Glutamatergic neuron (in vitro differentiated cells): ENCODE measurements around the gene OR8D1. TPM values are rescaled to one million over a fixed set of nuclear protein-coding genes. Genes with fewer than 3 reads are reported as not detected.

Source experiments
- DNase-seq: peaks from one replicate; pipeline ENCODE4 v3.0.0; 2022
- H3K27ac Mint-ChIP-seq: one replicate; pipeline ENCODE4 v1.8.0; 2020; ENCODE audit warnings: mild to moderate bottlenecking, mixed read lengths, inconsistent platforms; ENCODE audit not compliant: unreplicated experiment
- H3K27me3 Mint-ChIP-seq: one replicate; pipeline ENCODE4 v1.8.0; 2020; ENCODE audit warnings: mild to moderate bottlenecking, moderate library complexity, mixed read lengths, inconsistent platforms; ENCODE audit not compliant: unreplicated experiment
- H3K36me3 Mint-ChIP-seq: one replicate; pipeline ENCODE4 v1.8.0; 2020; ENCODE audit warnings: mild to moderate bottlenecking, mixed read lengths, inconsistent platforms; ENCODE audit not compliant: unreplicated experiment
- H3K4me1 Mint-ChIP-seq: one replicate; pipeline ENCODE4 v1.8.0; 2020; ENCODE audit warnings: mild to moderate bottlenecking, low read depth, mixed read lengths, inconsistent platforms; ENCODE audit not compliant: unreplicated experiment
- H3K4me3 Mint-ChIP-seq: one replicate; pipeline ENCODE4 v1.8.0; 2020; ENCODE audit warnings: mild to moderate bottlenecking, mixed read lengths, inconsistent platforms; ENCODE audit not compliant: unreplicated experiment
- H3K9me3 Mint-ChIP-seq: one replicate; pipeline ENCODE4 v1.8.0; 2020; ENCODE audit warnings: mild to moderate bottlenecking, moderate library complexity, mixed read lengths, inconsistent platforms; ENCODE audit not compliant: unreplicated experiment
- total RNA-seq: library from RNA; stranded (reverse); fragmentation: NEBNext Ultra II Directional; extraction: Animal tissue kit (Norgen Biotek cat#: 25700); gene quantifications from one replicate; pipeline ENCODE4 v1.2.1, GENCODE V29; 2021; ENCODE audit not compliant: unreplicated experiment
- TF ChIP-seq, protein P1 (sequence below): fragments of 200-600 bp; sonication (generic); IDR thresholded peaks from one replicate; pipeline ENCODE4 v1.5.0; 2021; ENCODE audit not compliant: partially characterized antibody, unreplicated experiment

OR8D1 gene
- total RNA-seq, 1 donor from 2014 or later = not detected

DNA sequence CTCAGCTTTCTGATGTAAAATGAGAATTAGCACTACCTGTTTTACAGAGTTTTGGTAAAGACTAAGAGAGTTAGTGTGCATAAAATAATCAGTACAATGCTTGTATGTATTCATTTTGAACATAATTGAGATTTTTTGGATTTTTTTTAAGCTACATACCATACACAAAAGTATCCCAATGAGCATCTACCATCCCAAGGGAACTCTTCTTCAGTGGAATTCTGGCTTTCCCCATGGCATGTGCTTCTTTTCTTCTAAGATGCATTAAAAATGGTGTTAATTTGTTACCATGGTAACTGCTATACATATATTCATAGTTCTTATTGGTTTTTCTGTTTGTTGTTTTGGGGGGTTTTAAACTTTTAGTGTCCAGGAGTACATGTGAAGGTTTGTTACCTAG is 17.7 kb downstream of the OR8D1 start:
- H3K27ac Mint-ChIP-seq = no peak overlapping the region
- no peaks in the 10 kb centered on the region for H3K27me3 Mint-ChIP-seq
- H3K36me3 Mint-ChIP-seq = no peaks in the 10 kb centered on the region
- TF ChIP-seq, protein P1, sequence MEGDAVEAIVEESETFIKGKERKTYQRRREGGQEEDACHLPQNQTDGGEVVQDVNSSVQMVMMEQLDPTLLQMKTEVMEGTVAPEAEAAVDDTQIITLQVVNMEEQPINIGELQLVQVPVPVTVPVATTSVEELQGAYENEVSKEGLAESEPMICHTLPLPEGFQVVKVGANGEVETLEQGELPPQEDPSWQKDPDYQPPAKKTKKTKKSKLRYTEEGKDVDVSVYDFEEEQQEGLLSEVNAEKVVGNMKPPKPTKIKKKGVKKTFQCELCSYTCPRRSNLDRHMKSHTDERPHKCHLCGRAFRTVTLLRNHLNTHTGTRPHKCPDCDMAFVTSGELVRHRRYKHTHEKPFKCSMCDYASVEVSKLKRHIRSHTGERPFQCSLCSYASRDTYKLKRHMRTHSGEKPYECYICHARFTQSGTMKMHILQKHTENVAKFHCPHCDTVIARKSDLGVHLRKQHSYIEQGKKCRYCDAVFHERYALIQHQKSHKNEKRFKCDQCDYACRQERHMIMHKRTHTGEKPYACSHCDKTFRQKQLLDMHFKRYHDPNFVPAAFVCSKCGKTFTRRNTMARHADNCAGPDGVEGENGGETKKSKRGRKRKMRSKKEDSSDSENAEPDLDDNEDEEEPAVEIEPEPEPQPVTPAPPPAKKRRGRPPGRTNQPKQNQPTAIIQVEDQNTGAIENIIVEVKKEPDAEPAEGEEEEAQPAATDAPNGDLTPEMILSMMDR = no peak
- H3K4me3 Mint-ChIP-seq = no peak overlapping the region
- H3K9me3 Mint-ChIP-seq = peaks cover 1% of the 10 kb centered on the region
- DNase-seq = no peak
- no peaks in the 10 kb centered on the region for H3K4me1 Mint-ChIP-seq

DNA sequence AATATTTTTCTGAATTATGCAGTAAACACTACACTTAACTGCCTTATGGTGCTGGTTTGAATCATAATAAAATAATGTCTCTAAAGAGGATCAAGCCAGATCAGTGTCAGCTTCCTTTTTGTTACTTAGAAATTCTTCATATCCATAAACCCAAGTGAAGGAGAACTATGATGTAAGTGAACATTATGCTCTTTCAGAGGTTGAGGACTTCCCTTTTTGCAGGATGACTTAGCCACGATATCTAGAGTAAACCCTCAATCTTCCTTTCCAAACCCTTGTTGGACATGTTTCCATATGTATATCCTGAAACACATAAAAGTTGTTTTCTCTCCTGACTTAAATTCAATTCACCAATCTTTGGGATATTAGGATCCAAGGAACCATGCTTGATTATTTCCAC is 19.1 kb downstream of the OR8D1 start:
- H3K27me3 Mint-ChIP-seq = no peaks in the 10 kb centered on the region
- no peak overlapping the region for H3K27ac Mint-ChIP-seq
- peaks cover 1% of the 10 kb centered on the region for H3K9me3 Mint-ChIP-seq
- no peak overlapping the region for H3K4me3 Mint-ChIP-seq
- no peaks in the 10 kb centered on the region for H3K36me3 Mint-ChIP-seq
- TF ChIP-seq, protein P1 = no peak
- no peaks in the 10 kb centered on the region for H3K4me1 Mint-ChIP-seq
- no peak for DNase-seq

DNA sequence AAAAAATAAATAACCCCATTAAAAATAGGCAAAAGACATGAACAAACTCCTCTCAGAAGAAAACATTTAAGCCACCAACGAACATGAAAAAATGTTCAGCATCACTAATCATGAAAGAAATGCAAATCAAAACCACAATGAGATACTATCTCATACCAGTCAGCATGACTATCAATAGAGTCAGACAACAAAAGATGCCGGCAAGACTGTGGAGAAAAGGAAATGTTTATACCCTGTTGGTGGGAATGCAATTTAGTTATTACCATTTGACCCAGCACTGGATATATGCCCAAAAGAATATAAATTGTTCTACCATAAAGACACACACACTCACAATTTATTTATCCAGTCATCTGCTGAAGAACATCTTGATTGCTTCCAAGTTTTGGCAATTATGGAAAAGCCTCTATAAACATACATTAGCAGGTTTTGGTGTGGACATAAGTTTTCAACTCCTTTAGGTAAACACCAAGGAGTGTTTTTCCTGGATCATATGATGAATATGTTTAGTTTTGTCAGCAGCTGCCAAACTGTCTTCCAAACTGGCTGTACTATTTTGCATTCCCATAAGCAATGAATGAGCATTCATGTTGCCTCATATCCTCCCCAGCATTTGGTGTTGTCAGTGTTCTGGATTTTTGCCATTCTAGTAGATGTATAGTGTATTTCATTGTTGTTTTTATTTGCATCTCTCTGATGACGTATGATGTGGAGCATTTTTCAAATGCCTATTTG is 28.0 kb downstream of the OR8D1 start:
- DNase-seq = no peak
- TF ChIP-seq, protein P1 = no peak

DNA sequence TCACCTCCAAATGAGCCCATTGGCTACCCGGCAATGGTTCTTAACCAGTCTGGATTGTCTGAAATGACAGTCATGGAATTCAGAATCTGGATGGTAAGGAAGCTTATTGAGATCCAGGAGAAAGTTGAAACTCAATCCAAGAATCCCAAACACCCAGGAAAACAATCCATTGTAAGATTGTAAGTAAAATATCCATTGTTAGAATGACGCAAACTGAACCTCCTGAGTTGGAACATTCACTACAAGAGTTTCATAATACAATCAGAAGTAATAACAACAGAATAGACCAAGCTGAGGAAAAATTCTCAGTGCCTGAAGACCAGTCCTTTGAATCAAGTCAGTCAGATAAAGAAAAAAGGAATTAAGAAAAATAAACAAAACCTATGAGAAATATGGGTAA is 35.5 kb downstream of the OR8D1 start:
- DNase-seq = no peak
- Mint-ChIP-seq H3K9me3 (peaks cover 4% of the 10 kb centered on the region), H3K4me3 (no peak overlapping the region), H3K27ac (no peak overlapping the region), H3K4me1 (no peaks in the 10 kb centered on the region), H3K36me3 (no peaks in the 10 kb centered on the region), H3K27me3 (peaks cover 3% of the 10 kb centered on the region)
- TF ChIP-seq, protein P1 = no peak

More for the DNA sequence above, 28.0 kb downstream of the OR8D1 start:
- Mint-ChIP-seq H3K27ac (no peak overlapping the region), H3K4me3 (no peak overlapping the region), H3K36me3 (no peaks in the 10 kb centered on the region), H3K27me3 (no peaks in the 10 kb centered on the region), H3K4me1 (no peaks in the 10 kb centered on the region), H3K9me3 (peaks cover 12% of the 10 kb centered on the region)

DNA sequence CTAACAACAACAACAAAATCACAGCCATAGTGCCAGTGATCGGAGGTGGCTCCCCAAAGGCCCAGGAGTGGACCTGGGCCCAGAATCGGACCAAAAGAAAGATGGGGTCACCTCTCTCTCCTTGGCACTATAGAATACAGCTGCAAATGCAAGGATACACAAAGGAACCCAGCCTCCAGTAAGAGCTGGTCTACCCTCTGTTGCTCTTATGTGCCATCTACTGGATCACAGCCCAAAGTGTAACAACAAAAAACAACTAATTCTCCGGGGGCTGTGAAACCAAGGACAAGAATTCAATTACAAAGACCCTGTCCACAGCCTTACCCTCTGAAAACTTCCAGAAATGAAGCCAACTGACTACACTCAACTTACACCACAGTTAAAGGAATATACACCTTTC is 35.9 kb downstream of the OR8D1 start:
- Mint-ChIP-seq H3K9me3 (peaks cover 2% of the 10 kb centered on the region), H3K36me3 (no peaks in the 10 kb centered on the region), H3K27ac (no peak overlapping the region), H3K4me3 (no peak overlapping the region), H3K27me3 (peaks cover 3% of the 10 kb centered on the region), H3K4me1 (no peaks in the 10 kb centered on the region)
- no peak for DNase-seq
- TF ChIP-seq, protein P1 = no peak
